ENCODE measurements around the gene BOLA3. TPM values are rescaled to one million over a fixed set of nuclear protein-coding genes. Genes with fewer than 3 reads are reported as not detected.
A peak's percentile ranks its signal among the peaks of the same experiment; 100 is the strongest.

The BOLA3 gene
- total RNA-seq, 3 donors from 2014 or later: 27.1 to 42.6 (median 30.2) TPM

DNA sequence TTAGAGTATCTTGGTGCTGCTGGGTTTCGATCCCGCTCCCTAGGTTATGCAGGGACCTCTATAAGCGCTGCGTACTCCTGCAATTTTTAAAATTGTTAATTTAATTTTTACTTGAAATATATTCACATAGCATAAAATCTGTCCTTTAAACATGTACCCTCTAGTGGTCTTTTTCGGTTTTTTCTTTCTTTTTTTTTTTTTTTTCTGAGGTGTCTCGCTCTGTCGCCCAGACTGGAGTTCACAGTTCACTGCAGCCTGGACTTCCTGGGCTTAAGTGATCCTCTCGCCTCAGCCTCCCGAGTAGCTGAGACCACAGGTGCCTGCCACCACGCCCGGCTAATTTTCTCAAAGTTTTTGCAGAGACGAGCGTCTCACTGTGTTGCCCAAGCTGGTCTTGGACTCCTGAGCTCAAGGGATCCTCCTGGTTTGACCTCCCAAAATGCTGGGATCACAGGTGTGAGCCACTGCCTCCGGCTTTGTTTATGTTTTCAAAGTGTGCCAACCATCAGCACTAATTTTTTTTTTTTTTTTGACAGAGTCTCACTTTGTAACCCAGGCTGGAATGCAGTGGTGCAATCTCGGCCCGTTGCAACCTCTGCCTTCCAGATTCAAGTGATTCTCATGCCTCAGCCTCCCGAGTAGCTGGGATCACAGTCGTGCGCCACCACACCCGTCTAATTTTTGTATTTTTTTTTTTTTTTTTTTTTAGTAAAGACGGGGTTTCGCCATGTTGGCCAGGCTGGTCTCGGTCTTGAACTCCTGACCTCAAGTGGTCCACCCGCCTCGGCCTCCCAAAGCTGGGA lies 31.6 kb upstream of the BOLA3 start:
- H3K27me3 ChIP-seq: no peaks in the 10 kb centered on the region
- H3K27ac ChIP-seq: no peak overlapping the region
- peak overlapping the region; percentile 74 to 95 (median 93) for H3K4me3 ChIP-seq
- no peak for DNase-seq (ENCODE audit: low spot score in 2 of 2)
- peaks cover 0 to 9% of the 10 kb centered on the region in 2 donors for H3K4me1 ChIP-seq
- TF ChIP-seq, protein P1, sequence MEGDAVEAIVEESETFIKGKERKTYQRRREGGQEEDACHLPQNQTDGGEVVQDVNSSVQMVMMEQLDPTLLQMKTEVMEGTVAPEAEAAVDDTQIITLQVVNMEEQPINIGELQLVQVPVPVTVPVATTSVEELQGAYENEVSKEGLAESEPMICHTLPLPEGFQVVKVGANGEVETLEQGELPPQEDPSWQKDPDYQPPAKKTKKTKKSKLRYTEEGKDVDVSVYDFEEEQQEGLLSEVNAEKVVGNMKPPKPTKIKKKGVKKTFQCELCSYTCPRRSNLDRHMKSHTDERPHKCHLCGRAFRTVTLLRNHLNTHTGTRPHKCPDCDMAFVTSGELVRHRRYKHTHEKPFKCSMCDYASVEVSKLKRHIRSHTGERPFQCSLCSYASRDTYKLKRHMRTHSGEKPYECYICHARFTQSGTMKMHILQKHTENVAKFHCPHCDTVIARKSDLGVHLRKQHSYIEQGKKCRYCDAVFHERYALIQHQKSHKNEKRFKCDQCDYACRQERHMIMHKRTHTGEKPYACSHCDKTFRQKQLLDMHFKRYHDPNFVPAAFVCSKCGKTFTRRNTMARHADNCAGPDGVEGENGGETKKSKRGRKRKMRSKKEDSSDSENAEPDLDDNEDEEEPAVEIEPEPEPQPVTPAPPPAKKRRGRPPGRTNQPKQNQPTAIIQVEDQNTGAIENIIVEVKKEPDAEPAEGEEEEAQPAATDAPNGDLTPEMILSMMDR (IDR thresholded peaks at IDR 0.05): peak in 2 of 3 donors; percentile 42 to 43
- TF ChIP-seq POLR2AphosphoS5 (IDR thresholded peaks at IDR 0.05) (no peak), POLR2A (IDR thresholded peaks at IDR 0.05) (no peak)
- no peaks in the 10 kb centered on the region for H3K36me3 ChIP-seq
- H3K9me3 ChIP-seq: no peaks in the 10 kb centered on the region
- intact Hi-C loops (cut with DNase I; ENCODE audit: low total_unique reads): no loop called here

- intact Hi-C loops (cut with DNase I; ENCODE audit: low total_unique reads): no loop called here
- H3K4me1 ChIP-seq: peaks cover 0 to 9% of the 10 kb centered on the region in 2 donors
- peak within 1 kb of the TSS; percentile 74 to 95 (median 93) for H3K4me3 ChIP-seq
- no peaks in the 10 kb centered on the region for H3K9me3 ChIP-seq
- H3K27me3 ChIP-seq: no peaks in the 10 kb centered on the region
- DNase-seq (ENCODE audit: low spot score in 2 of 2): peak; percentile 96 to 97
- H3K27ac ChIP-seq: peak within 1 kb of the TSS; percentile 90 to 93
- TF ChIP-seq POLR2AphosphoS5 (IDR thresholded peaks at IDR 0.05) (peak; percentile 67 to 91 (median 82)), POLR2A (IDR thresholded peaks at IDR 0.05) (peak; percentile 77)
- TF ChIP-seq, protein P1 (IDR thresholded peaks at IDR 0.05): no peak
- no peaks in the 10 kb centered on the region for H3K36me3 ChIP-seq
Measured at GRCh38 chr2:74178211-74179062, 30.7 kb upstream of the BOLA3 start, which contains the start of gene MOB1A. Gene MOB1A (minus strand): TSS chr2:74178879. CDS start chr2:74178674, 205 bp downstream.

- no peaks in the 10 kb centered on the region for H3K27me3 ChIP-seq
- H3K9me3 ChIP-seq: no peaks in the 10 kb centered on the region
- intact Hi-C loops (cut with DNase I; ENCODE audit: low total_unique reads): no loop called here
- TF ChIP-seq POLR2AphosphoS5 (IDR thresholded peaks at IDR 0.05) (no peak), POLR2A (IDR thresholded peaks at IDR 0.05) (no peak)
- TF ChIP-seq, protein P1 (IDR thresholded peaks at IDR 0.05): no peak
- peak overlapping the region; percentile 74 to 95 (median 93) for H3K4me3 ChIP-seq
- H3K4me1 ChIP-seq: peaks cover 0 to 9% of the 10 kb centered on the region in 2 donors
- DNase-seq (ENCODE audit: low spot score in 2 of 2): no peak
- H3K27ac ChIP-seq: peak overlapping the region; percentile 90 to 93
- no peaks in the 10 kb centered on the region for H3K36me3 ChIP-seq
Measured at GRCh38 chr2:74177696-74178095, 30.0 kb upstream of the BOLA3 start.

DNA sequence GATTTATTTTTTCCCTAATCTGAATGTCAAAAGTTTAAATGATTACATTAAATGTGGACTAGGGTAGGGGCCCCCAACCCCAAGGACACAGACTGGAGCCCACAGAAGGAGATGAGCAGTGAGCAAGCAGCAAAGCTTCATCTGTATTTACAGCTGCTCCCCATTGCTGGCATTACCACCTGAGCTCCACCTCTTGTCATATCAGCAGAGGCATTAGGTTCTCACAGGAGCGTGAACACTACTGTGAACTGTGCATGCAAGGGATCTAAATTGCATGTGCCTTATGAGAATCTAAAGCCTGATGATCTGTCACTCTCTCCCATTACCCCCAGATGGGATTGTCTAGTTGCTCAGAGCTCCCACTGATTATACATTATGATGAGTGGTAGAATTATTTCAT lies 27.2 kb upstream of the BOLA3 start:
- no peaks in the 10 kb centered on the region for H3K9me3 ChIP-seq
- TF ChIP-seq, protein P1 (IDR thresholded peaks at IDR 0.05): no peak
- TF ChIP-seq POLR2A (IDR thresholded peaks at IDR 0.05) (no peak), POLR2AphosphoS5 (IDR thresholded peaks at IDR 0.05) (no peak)
- intact Hi-C loops (cut with DNase I; ENCODE audit: low total_unique reads): no loop called here
- H3K36me3 ChIP-seq: no peaks in the 10 kb centered on the region
- no peak for DNase-seq (ENCODE audit: low spot score in 2 of 2)
- H3K4me3 ChIP-seq: no peak overlapping the region
- H3K4me1 ChIP-seq: peaks cover 0 to 9% of the 10 kb centered on the region in 2 donors
- no peaks in the 10 kb centered on the region for H3K27me3 ChIP-seq
- no peak overlapping the region for H3K27ac ChIP-seq
